Muscle layer of colon (tissue), 2 donors: Measurements from ENCODE around the gene MAML2.

Experiments
- H3K27ac ChIP-seq: one replicate; pipeline ENCODE4 v1.7.0; 2013; ENCODE audit warnings: low read depth, mild to moderate bottlenecking, low read length, moderate library complexity
- H3K27me3 ChIP-seq, 2 donors: one replicate each; pipeline ENCODE4 v1.7.0; 2013; ENCODE audit warnings: low read length in 2 of 2, mild to moderate bottlenecking in 2 of 2; ENCODE audit not compliant: insufficient read depth in 2 of 2, control insufficient read depth in 1 of 2
- H3K36me3 ChIP-seq: one replicate; pipeline ENCODE4 v1.7.0; 2013; ENCODE audit warnings: mild to moderate bottlenecking, low read length; ENCODE audit not compliant: insufficient read depth
- H3K4me1 ChIP-seq: one replicate; pipeline ENCODE4 v1.7.0; 2013; ENCODE audit warnings: mild to moderate bottlenecking, low read length; ENCODE audit not compliant: insufficient read depth
- H3K4me3 ChIP-seq, 2 donors: one replicate each; pipeline ENCODE4 v1.7.0; 2013; ENCODE audit warnings: low read length in 2 of 2, low read depth in 1 of 2, mild to moderate bottlenecking in 1 of 2, moderate library complexity in 1 of 2
- H3K9ac ChIP-seq: one replicate; pipeline ENCODE4 v1.7.0; 2013; ENCODE audit warnings: low read length
- H3K9me3 ChIP-seq: one replicate; pipeline ENCODE4 v1.7.0; 2013; ENCODE audit warnings: mild to moderate bottlenecking, low read length
- donor health status: abdominal sarcoma.
- donor health status: Adenocarcinoma of cecum.

The MAML2 gene

GRCh38 chr11:96324912-96325311 lies 18.1 kb downstream of the MAML2 start:
- no peaks in the 10 kb centered on the region for H3K9me3 ChIP-seq
- H3K36me3 ChIP-seq = no peaks in the 10 kb centered on the region
- peaks cover 10% of the 10 kb centered on the region for H3K4me1 ChIP-seq
- no peak overlapping the region for H3K9ac ChIP-seq
- H3K4me3 ChIP-seq = no peak overlapping the region
- H3K27ac ChIP-seq = no peak overlapping the region
- no peaks in the 10 kb centered on the region for H3K27me3 ChIP-seq

- no peaks in the 10 kb centered on the region for H3K36me3 ChIP-seq
- no peak overlapping the region for H3K27ac ChIP-seq
- peaks cover 14% of the 10 kb centered on the region for H3K4me1 ChIP-seq
- no peak overlapping the region for H3K9ac ChIP-seq
- no peaks in the 10 kb centered on the region for H3K9me3 ChIP-seq
- H3K27me3 ChIP-seq = no peaks in the 10 kb centered on the region
- no peak overlapping the region for H3K4me3 ChIP-seq
Observed at GRCh38 chr11:96323642-96323985, 19.4 kb downstream of the MAML2 start.

GRCh38 chr11:96322775-96323641 lies 20.0 kb downstream of the MAML2 start:
- H3K4me3 ChIP-seq = no peak overlapping the region
- peaks cover 19% of the 10 kb centered on the region for H3K4me1 ChIP-seq
- H3K9ac ChIP-seq = no peak overlapping the region
- H3K27me3 ChIP-seq = no peaks in the 10 kb centered on the region
- no peak overlapping the region for H3K27ac ChIP-seq
- H3K9me3 ChIP-seq = no peaks in the 10 kb centered on the region
- H3K36me3 ChIP-seq = no peaks in the 10 kb centered on the region

- Histone ChIP-seq H3K9me3 (no peaks in the 10 kb centered on the region), H3K36me3 (no peaks in the 10 kb centered on the region), H3K4me3 (no peak overlapping the region), H3K9ac (no peak overlapping the region), H3K27me3 (no peaks in the 10 kb centered on the region), H3K4me1 (peaks cover 34% of the 10 kb centered on the region), H3K27ac (no peak overlapping the region)
Observed at GRCh38 chr11:96321091-96321490, 21.9 kb downstream of the MAML2 start.

- Histone ChIP-seq H3K27me3 (no peaks in the 10 kb centered on the region), H3K36me3 (no peaks in the 10 kb centered on the region), H3K9ac (no peak overlapping the region), H3K4me1 (peaks cover 25% of the 10 kb centered on the region), H3K4me3 (no peak overlapping the region), H3K27ac (no peak overlapping the region), H3K9me3 (no peaks in the 10 kb centered on the region)
Observed at GRCh38 chr11:96319898-96320656, 22.9 kb downstream of the MAML2 start.

GRCh38 chr11:96318850-96319249 lies 24.1 kb downstream of the MAML2 start:
- Histone ChIP-seq H3K27ac (no peak overlapping the region), H3K4me1 (peaks cover 33% of the 10 kb centered on the region), H3K9me3 (no peaks in the 10 kb centered on the region), H3K27me3 (no peaks in the 10 kb centered on the region), H3K4me3 (no peak overlapping the region), H3K36me3 (no peaks in the 10 kb centered on the region), H3K9ac (no peak overlapping the region)

GRCh38 chr11:96318399-96318798 lies 24.6 kb downstream of the MAML2 start:
- H3K9ac ChIP-seq = no peak overlapping the region
- H3K27me3 ChIP-seq = no peaks in the 10 kb centered on the region
- no peak overlapping the region for H3K4me3 ChIP-seq
- H3K36me3 ChIP-seq = no peaks in the 10 kb centered on the region
- no peak overlapping the region for H3K27ac ChIP-seq
- H3K9me3 ChIP-seq = no peaks in the 10 kb centered on the region
- peaks cover 33% of the 10 kb centered on the region for H3K4me1 ChIP-seq

GRCh38 chr11:96317985-96318384 lies 25.0 kb downstream of the MAML2 start:
- H3K9ac ChIP-seq = no peak overlapping the region
- no peak overlapping the region for H3K27ac ChIP-seq
- H3K4me3 ChIP-seq = no peak overlapping the region
- no peaks in the 10 kb centered on the region for H3K36me3 ChIP-seq
- no peaks in the 10 kb centered on the region for H3K27me3 ChIP-seq
- H3K9me3 ChIP-seq = no peaks in the 10 kb centered on the region
- peaks cover 33% of the 10 kb centered on the region for H3K4me1 ChIP-seq

GRCh38 chr11:96317571-96317970 lies 25.4 kb downstream of the MAML2 start:
- Histone ChIP-seq H3K4me3 (no peak overlapping the region), H3K36me3 (no peaks in the 10 kb centered on the region), H3K27ac (no peak overlapping the region), H3K27me3 (no peaks in the 10 kb centered on the region), H3K4me1 (peaks cover 33% of the 10 kb centered on the region), H3K9me3 (no peaks in the 10 kb centered on the region), H3K9ac (no peak overlapping the region)

- Histone ChIP-seq H3K36me3 (no peaks in the 10 kb centered on the region), H3K4me3 (no peak overlapping the region), H3K27ac (no peak overlapping the region), H3K9me3 (no peaks in the 10 kb centered on the region), H3K4me1 (peaks cover 33% of the 10 kb centered on the region), H3K9ac (no peak overlapping the region), H3K27me3 (no peaks in the 10 kb centered on the region)
Observed at GRCh38 chr11:96316869-96317268, 26.1 kb downstream of the MAML2 start.

GRCh38 chr11:96315476-96315875 lies 27.5 kb downstream of the MAML2 start:
- Histone ChIP-seq H3K4me3 (no peak overlapping the region), H3K27me3 (no peaks in the 10 kb centered on the region), H3K9me3 (no peaks in the 10 kb centered on the region), H3K27ac (no peak overlapping the region), H3K4me1 (peaks cover 44% of the 10 kb centered on the region), H3K36me3 (no peaks in the 10 kb centered on the region), H3K9ac (no peak overlapping the region)
